AG10803 (cell line): ENCODE data around the gene MGMT.

Source experiments
- DNase-seq: peaks from one replicate; pipeline ENCODE4 v3.0.0; 2010; ENCODE audit warnings: low read depth
- H3K4me3 ChIP-seq: 2 replicates; pipeline ENCODE4 v1.5.1; 2011; ENCODE audit warnings: mild to moderate bottlenecking, low read length, control low read depth
- TF ChIP-seq, protein P1 (sequence below): conservative IDR thresholded peaks from 2 replicates; pipeline ENCODE4 v1.5.1; 2011; ENCODE audit warnings: mild to moderate bottlenecking, low read length, control low read depth, inconsistent platforms

The MGMT gene

DNA sequence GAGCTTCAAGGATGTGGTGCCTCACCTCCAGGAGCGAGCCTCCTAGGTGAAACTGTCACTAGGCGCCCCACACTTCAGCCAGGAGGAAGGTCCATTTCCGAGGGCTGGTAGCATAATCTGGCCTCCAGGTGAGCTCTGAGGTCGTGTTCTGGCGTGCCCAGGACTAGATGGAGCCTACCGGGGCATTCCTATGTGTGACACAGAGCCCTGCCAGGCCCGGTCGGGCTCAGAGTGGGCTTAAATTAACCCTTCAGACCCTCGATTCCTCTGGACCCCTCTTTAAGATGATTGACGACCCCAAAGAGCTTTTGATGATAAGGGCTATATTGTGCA is 263.9 kb downstream of the MGMT start:
- no peak overlapping the region for H3K4me3 ChIP-seq
- TF ChIP-seq, protein P1, sequence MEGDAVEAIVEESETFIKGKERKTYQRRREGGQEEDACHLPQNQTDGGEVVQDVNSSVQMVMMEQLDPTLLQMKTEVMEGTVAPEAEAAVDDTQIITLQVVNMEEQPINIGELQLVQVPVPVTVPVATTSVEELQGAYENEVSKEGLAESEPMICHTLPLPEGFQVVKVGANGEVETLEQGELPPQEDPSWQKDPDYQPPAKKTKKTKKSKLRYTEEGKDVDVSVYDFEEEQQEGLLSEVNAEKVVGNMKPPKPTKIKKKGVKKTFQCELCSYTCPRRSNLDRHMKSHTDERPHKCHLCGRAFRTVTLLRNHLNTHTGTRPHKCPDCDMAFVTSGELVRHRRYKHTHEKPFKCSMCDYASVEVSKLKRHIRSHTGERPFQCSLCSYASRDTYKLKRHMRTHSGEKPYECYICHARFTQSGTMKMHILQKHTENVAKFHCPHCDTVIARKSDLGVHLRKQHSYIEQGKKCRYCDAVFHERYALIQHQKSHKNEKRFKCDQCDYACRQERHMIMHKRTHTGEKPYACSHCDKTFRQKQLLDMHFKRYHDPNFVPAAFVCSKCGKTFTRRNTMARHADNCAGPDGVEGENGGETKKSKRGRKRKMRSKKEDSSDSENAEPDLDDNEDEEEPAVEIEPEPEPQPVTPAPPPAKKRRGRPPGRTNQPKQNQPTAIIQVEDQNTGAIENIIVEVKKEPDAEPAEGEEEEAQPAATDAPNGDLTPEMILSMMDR: no peak
- no peak for DNase-seq

DNA sequence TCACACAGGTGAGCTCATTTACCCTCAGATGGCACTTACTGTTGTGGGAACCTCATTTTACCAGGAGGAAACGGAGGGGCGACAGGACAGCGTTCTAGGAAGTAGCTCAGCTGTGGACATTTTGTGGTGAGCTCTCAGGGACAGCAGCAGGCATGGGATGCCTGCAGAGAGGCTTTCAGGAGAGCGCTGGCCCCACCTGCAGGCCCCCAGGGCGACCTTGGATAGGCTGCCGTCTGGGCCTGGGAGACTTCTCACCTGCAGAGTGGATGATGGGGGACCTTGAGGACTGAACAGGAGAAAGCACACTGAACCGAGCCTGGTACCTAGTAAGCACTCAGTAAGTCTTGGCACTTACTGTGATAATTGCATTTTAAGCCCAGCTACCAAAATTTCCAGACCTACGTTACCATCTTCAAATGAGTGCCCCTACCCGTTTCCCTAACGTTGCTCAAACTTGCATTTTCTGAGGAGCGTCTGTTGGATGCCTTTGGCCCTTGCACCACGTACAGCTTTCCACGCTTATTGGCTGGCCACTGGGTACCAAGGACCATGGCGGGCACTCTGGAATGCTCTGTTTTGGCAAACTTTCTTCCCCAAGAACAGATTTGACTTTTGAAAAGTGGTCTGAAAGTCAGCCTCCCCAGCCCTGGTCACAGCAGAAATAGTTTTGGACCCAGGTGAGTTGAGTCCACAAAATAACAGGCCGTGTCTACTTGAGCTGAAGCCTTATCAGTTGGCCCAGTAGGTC is 273.7 kb downstream of the MGMT start:
- no peak for DNase-seq
- TF ChIP-seq, protein P1: no peak
- H3K4me3 ChIP-seq: no peak overlapping the region

DNA sequence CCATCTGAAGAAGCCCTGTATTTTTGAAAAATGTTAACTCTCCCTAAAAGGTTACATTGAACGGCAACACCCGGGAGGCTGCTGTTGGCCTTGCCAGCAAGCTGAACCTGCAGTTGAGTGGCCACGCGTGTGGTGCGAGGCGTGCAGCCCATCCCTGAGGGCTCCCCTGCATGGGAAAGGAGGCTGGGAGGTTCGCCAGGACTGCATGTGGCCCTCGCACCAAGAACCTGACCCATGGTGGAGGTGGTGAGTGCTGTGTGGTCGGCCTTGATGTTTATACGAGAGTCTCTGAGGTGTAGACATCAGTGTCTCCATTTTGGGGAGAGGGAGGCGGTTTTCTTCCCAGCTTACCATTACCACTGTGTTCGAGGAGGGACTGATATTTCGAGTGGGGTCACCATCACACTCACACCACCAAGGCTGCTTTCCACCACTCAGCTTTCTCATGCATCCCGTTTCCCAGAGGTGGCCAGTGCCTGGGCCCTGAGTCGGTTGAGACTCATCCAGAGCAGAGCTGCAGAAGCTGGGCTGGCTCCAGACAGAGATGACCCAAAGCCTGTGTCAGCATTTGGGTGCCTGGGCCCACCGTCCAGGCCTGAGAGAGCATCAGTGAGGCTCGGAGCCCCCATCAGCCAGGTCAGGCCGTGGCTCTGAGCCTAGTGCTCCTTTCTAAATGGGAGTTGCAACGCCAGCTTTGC is 274.4 kb downstream of the MGMT start:
- TF ChIP-seq, protein P1: no peak
- no peak overlapping the region for H3K4me3 ChIP-seq
- DNase-seq: no peak

DNA sequence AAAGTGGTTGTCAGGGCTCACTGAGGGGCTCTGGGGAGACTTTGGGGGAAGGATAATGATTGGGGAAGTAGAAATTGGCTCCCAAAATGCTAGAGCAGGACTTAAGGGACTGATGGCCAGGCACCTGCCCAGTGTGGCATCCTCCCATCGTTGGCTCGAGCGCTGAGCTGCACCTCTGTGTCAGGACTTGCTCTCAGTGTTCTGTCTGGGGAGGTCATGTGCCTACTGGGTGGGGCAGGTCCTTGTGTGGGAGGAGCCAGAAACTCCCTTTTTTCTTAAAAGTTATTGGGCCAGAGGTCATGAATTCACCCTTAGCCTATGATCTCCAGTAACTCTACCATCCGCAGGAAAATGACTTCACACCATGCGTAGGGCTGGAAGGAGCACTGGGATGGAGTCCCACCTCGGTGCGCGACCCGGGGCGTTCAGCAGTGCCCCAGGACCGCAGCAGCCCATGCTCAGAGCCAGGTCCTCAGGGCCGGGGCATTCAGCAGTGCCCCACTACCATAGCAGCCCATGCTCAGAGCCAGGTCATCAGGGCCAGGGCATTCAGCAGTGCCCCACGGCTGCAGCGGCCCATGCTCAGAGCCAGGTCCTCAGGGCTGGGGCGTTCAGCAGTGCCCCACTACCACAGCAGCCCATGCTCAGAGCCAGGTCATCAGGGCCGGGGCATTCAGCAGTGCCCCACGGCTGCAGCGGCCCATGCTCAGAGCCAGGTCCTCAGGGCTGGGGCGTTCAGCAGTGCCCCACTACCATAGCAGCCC is 275.1 kb downstream of the MGMT start:
- DNase-seq: no peak
- H3K4me3 ChIP-seq: no peak overlapping the region
- TF ChIP-seq, protein P1: no peak

DNA sequence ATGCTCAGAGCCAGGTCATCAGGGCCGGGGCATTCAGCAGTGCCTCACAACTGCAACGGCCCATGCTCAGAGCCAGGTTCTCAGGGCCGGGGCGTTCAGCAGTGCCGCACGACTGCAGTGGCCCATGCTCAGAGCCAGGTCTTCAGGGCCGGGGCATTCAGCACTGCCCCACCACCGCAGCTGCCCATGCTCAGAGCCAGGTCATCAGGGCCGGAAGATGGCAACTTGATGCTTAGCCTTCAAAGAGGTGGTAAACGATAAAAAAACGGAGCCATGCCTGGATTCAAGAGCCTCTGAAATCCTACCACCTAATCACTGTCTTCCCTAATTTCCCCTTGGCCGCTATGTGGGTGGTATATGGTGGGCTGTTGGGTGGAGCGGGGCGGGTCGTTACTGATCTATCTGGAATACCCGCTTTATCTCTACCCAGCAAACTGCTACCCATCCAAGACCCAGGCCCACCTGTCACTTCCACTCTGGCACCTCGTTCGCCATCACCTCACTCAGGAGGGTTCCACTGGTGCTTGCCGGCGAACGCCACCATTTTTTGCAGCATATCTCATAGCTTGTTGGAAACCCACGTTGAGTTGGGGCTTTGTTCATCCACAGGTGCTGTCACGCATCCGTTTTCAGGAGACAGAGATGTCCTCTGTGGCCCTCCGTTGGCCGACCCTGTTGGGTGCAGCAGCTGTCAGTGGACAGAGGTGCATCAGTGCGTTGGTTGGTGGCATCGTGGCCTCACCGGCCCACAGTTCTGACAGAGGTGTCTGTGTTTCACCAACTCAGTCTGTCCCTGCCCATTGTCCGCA is 275.9 kb downstream of the MGMT start:
- H3K4me3 ChIP-seq: no peak overlapping the region
- TF ChIP-seq, protein P1: no peak
- no peak for DNase-seq

DNA sequence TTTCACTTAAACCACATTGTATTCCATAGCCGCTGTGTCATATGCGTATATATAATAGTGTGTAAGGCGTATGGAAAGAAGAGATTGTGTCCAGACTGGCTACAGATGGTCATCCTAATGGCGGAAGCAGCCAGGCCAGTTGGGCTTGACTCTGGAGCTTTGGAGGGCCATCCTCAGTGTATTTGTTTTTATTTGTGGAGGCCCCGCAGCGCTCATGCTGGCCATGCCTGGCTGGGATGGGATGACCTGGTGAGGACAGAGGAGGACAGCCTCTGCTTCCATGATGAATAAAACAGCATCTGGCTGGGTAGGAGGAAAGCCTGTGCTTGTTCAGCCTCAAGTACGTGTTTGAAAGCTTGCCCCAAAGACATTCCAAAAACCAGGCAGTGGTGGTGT is 276.7 kb downstream of the MGMT start:
- TF ChIP-seq, protein P1: no peak
- no peak overlapping the region for H3K4me3 ChIP-seq
- DNase-seq: no peak
